Left lung (tissue), 10 donors: ENCODE data around the gene SLC25A21. TPM values are rescaled to one million over a fixed set of nuclear protein-coding genes. Genes with fewer than 3 reads are reported as not detected.

Source experiments
- ATAC-seq: fragments of 200-7000 bp; cut with Tn5 transposase; one replicate; pipeline ENCODE4 v1.9.1; 2020; ENCODE audit warnings: moderate library complexity
- DNase-seq, 4 donors: peaks; one replicate each; pipeline ENCODE4 v3.0.0-alpha.2; 2013 to 2020
- H3K27ac ChIP-seq, 2 donors: fragments of 200-600 bp; sonication (generic) in 1 of 2; one replicate each; pipeline versions ENCODE4 v1.5.0 to v1.8.0; 2020 to 2021
- H3K27me3 ChIP-seq, 2 donors: fragments of 200-600 bp; sonication (generic) in 1 of 2; one replicate each; pipeline versions ENCODE4 v1.5.0 to v1.8.0; 2020 to 2021
- H3K36me3 ChIP-seq, 2 donors: fragments of 200-600 bp; sonication (generic) in 1 of 2; one replicate each; pipeline versions ENCODE4 v1.5.0 to v1.8.0; 2020 to 2021
- H3K4me1 ChIP-seq, 2 donors: fragments of 200-600 bp; one replicate each; pipeline ENCODE4 v1.8.0; 2021
- H3K4me3 ChIP-seq, 2 donors: fragments of 200-600 bp; sonication (generic) in 1 of 2; one replicate each; pipeline versions ENCODE4 v1.5.0 to v1.8.0; 2020 to 2021; ENCODE audit warnings: mild to moderate bottlenecking in 1 of 2
- H3K9me3 ChIP-seq, 2 donors: fragments of 200-600 bp; sonication (generic) in 1 of 2; one replicate each; pipeline versions ENCODE4 v1.5.0 to v1.8.0; 2020 to 2021
- intact Hi-C, 2 donors: fragments of 100-400 bp; cut with DNase I; formaldehyde crosslinking; loops; one replicate each; pipeline versions ENCODE4 v1.11.2 to v1.14.2; 2022
- polyA plus RNA-seq, 6 donors: library from polyadenylated mRNA; unstranded; fragments of 120-200 nt; gene quantifications; one replicate each; pipeline ENCODE4 v1.2.1, GENCODE V29; 2013; ENCODE audit not compliant: insufficient read length in 6 of 6
- total RNA-seq, 2 donors: library from RNA; stranded (reverse); fragmentation: NEBNext Ultra II Directional; extraction: Animal tissue kit (Norgen Biotek cat#: 25700); gene quantifications; one replicate each; pipeline ENCODE4 v1.2.1, GENCODE V29; 2021
- TF ChIP-seq, protein P1 (sequence below), 2 donors: fragments of 200-600 bp; sonication (generic) in 1 of 2; IDR thresholded peaks; one replicate each; pipeline versions ENCODE4 v1.5.0 to v1.8.0; 2021; ENCODE audit warnings: antibody characterized with exemption in 2 of 2
- donor health status: DM: no; HTN: yes; CAD: no.
- donor health status: DM: no; HTN: no; CAD: no.

SLC25A21 gene
- total and polyA plus RNA-seq, 8 donors, result 0.47 to 3.7 (median 2.7) TPM

- Histone ChIP-seq H3K4me1 (no peaks in the 10 kb centered on the region), H3K9me3 (peaks cover 0 to 4% of the 10 kb centered on the region in 2 donors), H3K4me3 (no peak overlapping the region), H3K27me3 (no peaks in the 10 kb centered on the region), H3K27ac (no peak overlapping the region), H3K36me3 (no peaks in the 10 kb centered on the region)
- DNase-seq (peak in 1 of 4 donors; percentile 38), ATAC-seq (no peak)
- TF ChIP-seq, protein P1, sequence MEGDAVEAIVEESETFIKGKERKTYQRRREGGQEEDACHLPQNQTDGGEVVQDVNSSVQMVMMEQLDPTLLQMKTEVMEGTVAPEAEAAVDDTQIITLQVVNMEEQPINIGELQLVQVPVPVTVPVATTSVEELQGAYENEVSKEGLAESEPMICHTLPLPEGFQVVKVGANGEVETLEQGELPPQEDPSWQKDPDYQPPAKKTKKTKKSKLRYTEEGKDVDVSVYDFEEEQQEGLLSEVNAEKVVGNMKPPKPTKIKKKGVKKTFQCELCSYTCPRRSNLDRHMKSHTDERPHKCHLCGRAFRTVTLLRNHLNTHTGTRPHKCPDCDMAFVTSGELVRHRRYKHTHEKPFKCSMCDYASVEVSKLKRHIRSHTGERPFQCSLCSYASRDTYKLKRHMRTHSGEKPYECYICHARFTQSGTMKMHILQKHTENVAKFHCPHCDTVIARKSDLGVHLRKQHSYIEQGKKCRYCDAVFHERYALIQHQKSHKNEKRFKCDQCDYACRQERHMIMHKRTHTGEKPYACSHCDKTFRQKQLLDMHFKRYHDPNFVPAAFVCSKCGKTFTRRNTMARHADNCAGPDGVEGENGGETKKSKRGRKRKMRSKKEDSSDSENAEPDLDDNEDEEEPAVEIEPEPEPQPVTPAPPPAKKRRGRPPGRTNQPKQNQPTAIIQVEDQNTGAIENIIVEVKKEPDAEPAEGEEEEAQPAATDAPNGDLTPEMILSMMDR (IDR thresholded peaks at IDR 0.05), result no peak
- intact Hi-C loops, result no loop called here
Measured at GRCh38 chr14:36976571-36977023, 195.8 kb downstream of the SLC25A21 start.

- H3K27me3 ChIP-seq, result no peaks in the 10 kb centered on the region
- no peaks in the 10 kb centered on the region for H3K9me3 ChIP-seq
- ATAC-seq (no peak), DNase-seq (no peak)
- H3K27ac ChIP-seq, result no peak overlapping the region
- no peaks in the 10 kb centered on the region for H3K36me3 ChIP-seq
- TF ChIP-seq, protein P1 (IDR thresholded peaks at IDR 0.05), result no peak
- intact Hi-C loops, result no loop called here
- no peak overlapping the region for H3K4me3 ChIP-seq
- no peaks in the 10 kb centered on the region for H3K4me1 ChIP-seq
Measured at GRCh38 chr14:36975834-36976233, 196.6 kb downstream of the SLC25A21 start.

- Histone ChIP-seq H3K36me3 (no peaks in the 10 kb centered on the region), H3K27me3 (no peaks in the 10 kb centered on the region), H3K4me1 (no peaks in the 10 kb centered on the region), H3K27ac (no peak overlapping the region), H3K9me3 (no peaks in the 10 kb centered on the region), H3K4me3 (no peak overlapping the region)
- TF ChIP-seq, protein P1 (IDR thresholded peaks at IDR 0.05), result no peak
- ATAC-seq (no peak), DNase-seq (no peak)
- intact Hi-C loops, result no loop called here
Measured at GRCh38 chr14:36974985-36975384, 197.4 kb downstream of the SLC25A21 start.

GRCh38 chr14:36973806-36974442 is 198.5 kb downstream of the SLC25A21 start:
- no peaks in the 10 kb centered on the region for H3K27me3 ChIP-seq
- TF ChIP-seq, protein P1 (IDR thresholded peaks at IDR 0.05), result no peak
- DNase-seq, result no peak
- H3K36me3 ChIP-seq, result no peaks in the 10 kb centered on the region
- intact Hi-C loops, result no loop called here
- peak; percentile 89 for ATAC-seq
- H3K9me3 ChIP-seq, result no peaks in the 10 kb centered on the region
- H3K27ac ChIP-seq, result peak overlapping the region; percentile 34 to 61
- H3K4me1 ChIP-seq, result no peaks in the 10 kb centered on the region
- no peak overlapping the region for H3K4me3 ChIP-seq

GRCh38 chr14:36971263-36971855 is 201.0 kb downstream of the SLC25A21 start:
- Histone ChIP-seq H3K27me3 (no peaks in the 10 kb centered on the region), H3K4me3 (no peak overlapping the region), H3K36me3 (no peaks in the 10 kb centered on the region), H3K9me3 (no peaks in the 10 kb centered on the region), H3K4me1 (peaks cover 0 to 3% of the 10 kb centered on the region in 2 donors), H3K27ac (no peak overlapping the region)
- TF ChIP-seq, protein P1 (IDR thresholded peaks at IDR 0.05), result no peak
- no peak for DNase-seq
- intact Hi-C loops, result no loop called here
- ATAC-seq, result no peak
